CD1c-positive myeloid dendritic cell (primary cell): ENCODE results near the gene PRKCH.
A peak's percentile ranks its signal among the peaks of the same experiment; 100 is the strongest.
"Not testable (repeated sequence)": the region's sequence is repeated elsewhere in the genome, so short reads cannot be mapped to it uniquely, and the experiment has no call there.

Experiments
- DNase-seq: peaks from one replicate; pipeline ENCODE4 v3.0.0-alpha.2; 2016; ENCODE audit errors: extremely low spot score

The PRKCH gene

GRCh38 chr14:61394542-61394941 is 73.2 kb downstream of the PRKCH start:
- no peak for DNase-seq

- no peak for DNase-seq
Measured at GRCh38 chr14:61395115-61395725, 73.8 kb downstream of the PRKCH start.

- DNase-seq, result no peak
Measured at GRCh38 chr14:61396279-61396678, 74.9 kb downstream of the PRKCH start.

GRCh38 chr14:61396694-61397093 is 75.3 kb downstream of the PRKCH start:
- DNase-seq, result no peak

- DNase-seq, result no peak
Measured at GRCh38 chr14:61397615-61398014, 76.2 kb downstream of the PRKCH start.

- DNase-seq, result no peak
Measured at GRCh38 chr14:61398221-61398620, 76.8 kb downstream of the PRKCH start.

GRCh38 chr14:61399365-61399764 is 78.0 kb downstream of the PRKCH start:
- no peak for DNase-seq

- no peak for DNase-seq
Measured at GRCh38 chr14:61401461-61401860, 80.1 kb downstream of the PRKCH start.

GRCh38 chr14:61403411-61403810 is 82.0 kb downstream of the PRKCH start:
- DNase-seq, result peak; percentile 10

- no peak for DNase-seq
Measured at GRCh38 chr14:61404637-61405036, 83.3 kb downstream of the PRKCH start.

GRCh38 chr14:61406198-61406597 is 84.8 kb downstream of the PRKCH start:
- DNase-seq, result no peak

GRCh38 chr14:61406675-61407074 is 85.3 kb downstream of the PRKCH start:
- DNase-seq, result no peak

GRCh38 chr14:61408498-61408897 is 87.1 kb downstream of the PRKCH start:
- no peak for DNase-seq

GRCh38 chr14:61409782-61410181 is 88.4 kb downstream of the PRKCH start:
- no peak for DNase-seq

GRCh38 chr14:61415934-61416333 is 94.6 kb downstream of the PRKCH start:
- DNase-seq, result not testable (repeated sequence)

- peak; percentile 16 for DNase-seq
Measured at GRCh38 chr14:61416591-61416990, 95.2 kb downstream of the PRKCH start.

GRCh38 chr14:61417141-61417540 is 95.8 kb downstream of the PRKCH start:
- DNase-seq, result no peak

GRCh38 chr14:61417883-61418455 is 96.6 kb downstream of the PRKCH start:
- DNase-seq, result no peak

GRCh38 chr14:61418746-61419145 is 97.4 kb downstream of the PRKCH start:
- DNase-seq, result no peak

- DNase-seq, result no peak
Measured at GRCh38 chr14:61419201-61419600, 97.8 kb downstream of the PRKCH start.

GRCh38 chr14:61420326-61420725 is 98.9 kb downstream of the PRKCH start:
- no peak for DNase-seq

GRCh38 chr14:61421212-61421923 is 100.0 kb downstream of the PRKCH start:
- no peak for DNase-seq

- DNase-seq, result no peak
Measured at GRCh38 chr14:61426048-61426447, 104.7 kb downstream of the PRKCH start.
